IgD-negative memory B cell (primary cell): ENCODE results near the gene NRG2. TPM values are rescaled to one million over a fixed set of nuclear protein-coding genes. Genes with fewer than 3 reads are reported as not detected.

ENCODE experiments used
- H3K27ac Mint-ChIP-seq, 3 donors: one replicate each; pipeline ENCODE4 v1.8.0; 2020 to 2022; ENCODE audit warnings: mild to moderate bottlenecking in 3 of 3, mixed read lengths in 3 of 3, moderate library complexity in 1 of 3
- H3K27me3 Mint-ChIP-seq: one replicate; pipeline ENCODE4 v1.8.0; 2021; ENCODE audit warnings: mixed read lengths
- H3K36me3 Mint-ChIP-seq: one replicate; pipeline ENCODE4 v1.8.0; 2020; ENCODE audit warnings: mild to moderate bottlenecking, mixed read lengths
- H3K4me1 Mint-ChIP-seq, 3 donors: one replicate each; pipeline ENCODE4 v1.8.0; 2020 to 2022; ENCODE audit warnings: mixed read lengths in 3 of 3, mild to moderate bottlenecking in 1 of 3
- H3K4me3 Mint-ChIP-seq, 4 donors: one replicate each; pipeline ENCODE4 v1.8.0; 2020 to 2022; ENCODE audit warnings: mild to moderate bottlenecking in 4 of 4, mixed read lengths in 4 of 4, moderate library complexity in 3 of 4
- H3K9me3 Mint-ChIP-seq, 3 donors: one replicate each; pipeline ENCODE4 v1.8.0; 2020 to 2021; ENCODE audit warnings: mixed read lengths in 3 of 3, mild to moderate bottlenecking in 1 of 3
- polyA plus RNA-seq: library from polyadenylated mRNA; unstranded; fragments of 300-500 nt; fragmentation: Illumina TruSeq; gene quantifications from one replicate; pipeline ENCODE4 v1.2.3, GENCODE V29; 2021

NRG2 gene
- polyA plus RNA-seq, 1 donor from 2014 or later: not detected

DNA sequence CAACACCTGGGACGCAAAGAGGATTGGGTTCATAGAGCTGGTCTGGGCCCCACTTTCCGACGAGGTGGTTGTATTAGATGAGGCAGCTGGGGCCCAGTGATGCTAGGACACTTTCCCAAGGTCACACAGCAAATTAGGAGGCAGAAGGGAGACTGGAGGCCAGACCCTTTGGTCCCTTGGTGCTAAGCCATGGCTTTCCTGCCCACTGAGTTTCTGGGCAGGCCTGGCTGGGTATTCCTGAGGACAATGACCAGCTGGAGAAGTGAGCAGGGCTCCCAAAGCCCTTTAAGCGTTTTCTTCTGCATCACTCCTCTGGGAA, 181.3 kb downstream of the NRG2 start:
- Mint-ChIP-seq H3K36me3 (peaks cover 2% of the 10 kb centered on the region), H3K9me3 (no peaks in the 10 kb centered on the region), H3K27ac (peak overlapping the region in 1 of 3 donors; percentile 83)

GRCh38 chr5:139861021-139861888, 181.8 kb downstream of the NRG2 start:
- Mint-ChIP-seq H3K36me3 (peaks cover 2% of the 10 kb centered on the region), H3K9me3 (no peaks in the 10 kb centered on the region), H3K27ac (no peak overlapping the region), H3K27me3 (peaks cover 8% of the 10 kb centered on the region), H3K4me1 (peaks cover 0 to 7% (median 5%) of the 10 kb centered on the region in 3 donors), H3K4me3 (no peak overlapping the region)

More for the DNA sequence above, 181.3 kb downstream of the NRG2 start:
- Mint-ChIP-seq H3K27me3 (peaks cover 11% of the 10 kb centered on the region), H3K4me3 (no peak overlapping the region), H3K4me1 (peaks cover 0 to 7% (median 5%) of the 10 kb centered on the region in 3 donors)

DNA sequence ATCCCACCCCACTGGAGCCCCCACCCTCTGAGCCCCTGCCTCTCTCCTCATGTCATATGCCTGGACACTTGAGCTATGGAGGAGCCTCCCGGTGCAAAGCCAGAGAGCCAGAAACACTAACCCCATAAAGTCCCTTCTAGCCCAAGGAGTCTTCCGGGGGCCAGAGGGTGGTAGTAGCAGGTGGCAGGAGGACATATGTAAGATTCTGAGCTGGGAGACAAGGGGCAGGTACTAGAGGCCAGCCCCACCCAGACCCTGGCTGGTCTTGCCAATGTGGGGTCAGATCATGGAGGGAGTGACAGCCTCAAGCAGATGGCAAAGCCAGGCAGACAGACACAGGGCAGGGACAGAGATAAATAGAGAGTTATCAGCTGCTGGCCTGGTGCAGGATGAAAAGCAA, 184.1 kb downstream of the NRG2 start:
- H3K4me3 Mint-ChIP-seq: no peak overlapping the region
- H3K4me1 Mint-ChIP-seq: peaks cover 0 to 7% (median 5%) of the 10 kb centered on the region in 3 donors
- H3K9me3 Mint-ChIP-seq: no peaks in the 10 kb centered on the region
- H3K36me3 Mint-ChIP-seq: peaks cover 2% of the 10 kb centered on the region
- peaks cover 6% of the 10 kb centered on the region for H3K27me3 Mint-ChIP-seq
- no peak overlapping the region for H3K27ac Mint-ChIP-seq

GRCh38 chr5:139856714-139857113, 186.4 kb downstream of the NRG2 start:
- H3K4me1 Mint-ChIP-seq: no peaks in the 10 kb centered on the region
- peaks cover 6% of the 10 kb centered on the region for H3K27me3 Mint-ChIP-seq
- H3K27ac Mint-ChIP-seq: no peak overlapping the region
- no peak overlapping the region for H3K4me3 Mint-ChIP-seq
- H3K36me3 Mint-ChIP-seq: peaks cover 2% of the 10 kb centered on the region
- no peaks in the 10 kb centered on the region for H3K9me3 Mint-ChIP-seq

DNA sequence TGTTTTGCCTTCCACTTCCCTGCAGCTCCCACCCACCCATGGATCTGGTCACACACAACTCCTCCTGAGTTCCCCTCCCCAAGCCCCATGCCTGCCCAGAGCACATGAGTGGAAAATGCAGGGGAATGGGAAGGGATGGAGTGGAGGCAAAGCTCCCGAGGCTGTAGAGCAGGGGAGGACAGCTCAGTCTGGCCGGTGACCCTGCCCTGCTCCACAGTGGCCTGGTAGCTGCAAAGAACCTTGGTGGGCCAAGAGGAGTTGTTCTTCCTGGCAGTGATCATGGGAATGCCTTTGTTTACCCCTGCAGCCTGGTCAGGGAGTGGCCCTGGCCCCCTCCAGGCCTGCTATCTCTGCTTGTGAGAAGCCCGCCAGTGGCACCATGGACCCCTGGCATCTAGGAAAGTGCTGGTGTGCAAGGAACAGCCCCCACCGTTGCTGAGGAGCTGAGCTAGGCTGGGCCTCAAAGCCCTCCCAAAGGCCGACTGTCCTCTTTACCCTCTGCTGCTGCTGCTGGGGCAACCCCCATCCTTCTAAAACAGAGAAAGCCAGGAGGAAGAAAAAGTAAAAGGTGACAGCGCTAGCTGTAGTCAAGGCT, 187.1 kb downstream of the NRG2 start:
- Mint-ChIP-seq H3K4me3 (no peak overlapping the region), H3K27ac (no peak overlapping the region), H3K27me3 (peaks cover 6% of the 10 kb centered on the region), H3K4me1 (no peaks in the 10 kb centered on the region), H3K9me3 (no peaks in the 10 kb centered on the region), H3K36me3 (peaks cover 2% of the 10 kb centered on the region)

- peaks cover 6% of the 10 kb centered on the region for H3K27me3 Mint-ChIP-seq
- no peaks in the 10 kb centered on the region for H3K4me1 Mint-ChIP-seq
- H3K36me3 Mint-ChIP-seq: peaks cover 2% of the 10 kb centered on the region
- no peaks in the 10 kb centered on the region for H3K9me3 Mint-ChIP-seq
- H3K27ac Mint-ChIP-seq: no peak overlapping the region
- H3K4me3 Mint-ChIP-seq: no peak overlapping the region
Measured at GRCh38 chr5:139855451-139855850, 187.6 kb downstream of the NRG2 start.

- Mint-ChIP-seq H3K36me3 (peaks cover 2% of the 10 kb centered on the region), H3K9me3 (no peaks in the 10 kb centered on the region), H3K27me3 (peaks cover 6% of the 10 kb centered on the region), H3K4me1 (peaks cover 0 to 1% (median 0%) of the 10 kb centered on the region in 3 donors), H3K27ac (peak overlapping the region in 1 of 3 donors; percentile 51), H3K4me3 (no peak overlapping the region)
Measured at GRCh38 chr5:139854953-139855352, 188.1 kb downstream of the NRG2 start.

GRCh38 chr5:139854029-139854605, 189.0 kb downstream of the NRG2 start:
- no peaks in the 10 kb centered on the region for H3K9me3 Mint-ChIP-seq
- peak overlapping the region in 2 of 3 donors; percentile 11 to 51 for H3K27ac Mint-ChIP-seq
- H3K27me3 Mint-ChIP-seq: peaks cover under 1% of the 10 kb centered on the region

DNA sequence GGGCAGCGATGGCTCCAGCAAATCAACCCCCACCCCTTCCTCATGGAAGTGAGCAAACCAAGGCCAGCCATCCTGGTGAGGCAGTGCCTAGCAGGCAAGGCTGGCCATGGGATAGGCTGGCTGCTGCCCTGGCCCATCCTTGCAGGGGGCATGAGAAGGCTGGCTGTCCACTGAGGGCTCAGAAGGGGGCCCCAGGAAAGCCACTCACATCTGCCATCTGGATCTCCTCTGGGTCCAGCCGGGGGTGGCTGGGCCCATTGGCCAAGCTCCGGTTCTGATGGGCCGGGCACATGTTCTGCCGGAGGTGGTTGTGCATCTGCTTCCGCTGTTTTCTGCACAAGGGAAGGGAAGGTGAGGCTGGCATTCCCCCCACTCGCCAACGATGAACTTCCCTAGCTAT, 190.4 kb downstream of the NRG2 start:
- no peaks in the 10 kb centered on the region for H3K36me3 Mint-ChIP-seq
- no peaks in the 10 kb centered on the region for H3K27me3 Mint-ChIP-seq
- peaks cover 0 to 10% (median 3%) of the 10 kb centered on the region in 3 donors for H3K4me1 Mint-ChIP-seq
- no peak overlapping the region for H3K27ac Mint-ChIP-seq
- H3K9me3 Mint-ChIP-seq: no peaks in the 10 kb centered on the region
- peak overlapping the region in 1 of 4 donors; percentile 31 for H3K4me3 Mint-ChIP-seq

More at GRCh38 chr5:139854029-139854605, 189.0 kb downstream of the NRG2 start:
- peak overlapping the region in 1 of 4 donors; percentile 28 for H3K4me3 Mint-ChIP-seq
- H3K4me1 Mint-ChIP-seq: peaks cover 0 to 7% (median 0%) of the 10 kb centered on the region in 3 donors
- H3K36me3 Mint-ChIP-seq: peaks cover 1% of the 10 kb centered on the region

DNA sequence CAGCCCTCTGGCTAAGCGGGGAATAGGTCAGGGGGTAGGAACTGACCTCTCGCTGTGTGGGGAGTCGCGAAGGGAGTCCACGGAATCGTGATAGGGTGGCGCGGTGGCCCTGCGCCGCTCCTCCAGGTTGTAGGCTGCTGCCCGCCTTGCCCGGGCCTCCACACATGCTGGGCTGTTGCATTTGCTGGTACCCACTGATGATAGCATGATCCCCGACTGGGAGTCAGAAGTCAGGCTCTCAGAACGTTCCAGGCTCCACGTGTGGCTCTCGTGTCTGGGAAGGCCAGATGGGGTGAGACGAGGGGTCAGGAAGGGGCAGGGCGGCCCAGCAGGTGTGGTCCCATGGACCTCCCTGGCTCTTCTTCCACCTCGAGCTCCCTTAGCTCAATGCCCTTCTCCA, 191.5 kb downstream of the NRG2 start:
- Mint-ChIP-seq H3K27me3 (peaks cover 2% of the 10 kb centered on the region), H3K36me3 (no peaks in the 10 kb centered on the region), H3K27ac (no peak overlapping the region), H3K4me1 (peaks cover 0 to 13% (median 4%) of the 10 kb centered on the region in 3 donors), H3K4me3 (no peak overlapping the region), H3K9me3 (no peaks in the 10 kb centered on the region)

DNA sequence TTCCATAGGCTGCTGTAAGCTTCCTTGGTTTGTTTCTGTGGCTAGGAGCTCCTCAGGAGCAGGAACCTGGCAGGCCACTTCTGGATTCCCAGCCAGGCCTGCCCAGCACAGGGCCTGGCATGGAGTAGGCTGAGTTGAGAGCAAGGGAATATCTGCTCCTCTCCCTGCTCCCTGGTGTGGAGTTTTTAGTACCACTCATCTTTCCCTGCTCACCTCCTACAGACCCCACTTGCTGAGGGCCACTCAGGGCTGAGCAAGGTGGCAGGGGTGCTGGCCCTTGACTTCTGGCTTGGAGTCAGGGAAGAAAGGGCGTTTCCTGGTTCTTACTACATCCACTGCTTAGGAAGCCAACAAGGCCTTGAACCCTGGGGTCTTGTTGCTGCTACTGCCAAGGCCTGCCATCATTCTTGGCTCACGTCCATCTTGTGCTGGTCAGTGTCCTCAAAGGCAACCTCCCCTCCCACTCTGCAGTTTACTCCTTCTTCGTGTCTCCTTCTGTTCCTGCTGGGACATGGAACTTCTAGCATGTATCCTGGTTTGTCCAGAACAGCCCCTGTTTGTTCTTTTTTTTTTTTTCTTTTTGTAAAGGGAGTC, 192.6 kb downstream of the NRG2 start:
- Mint-ChIP-seq H3K36me3 (no peaks in the 10 kb centered on the region), H3K4me3 (peak overlapping the region in 1 of 4 donors; percentile 64), H3K27ac (peak overlapping the region in 2 of 3 donors; percentile 36 to 46), H3K27me3 (peaks cover 4% of the 10 kb centered on the region), H3K9me3 (no peaks in the 10 kb centered on the region), H3K4me1 (peaks cover 0 to 13% (median 4%) of the 10 kb centered on the region in 3 donors)

DNA sequence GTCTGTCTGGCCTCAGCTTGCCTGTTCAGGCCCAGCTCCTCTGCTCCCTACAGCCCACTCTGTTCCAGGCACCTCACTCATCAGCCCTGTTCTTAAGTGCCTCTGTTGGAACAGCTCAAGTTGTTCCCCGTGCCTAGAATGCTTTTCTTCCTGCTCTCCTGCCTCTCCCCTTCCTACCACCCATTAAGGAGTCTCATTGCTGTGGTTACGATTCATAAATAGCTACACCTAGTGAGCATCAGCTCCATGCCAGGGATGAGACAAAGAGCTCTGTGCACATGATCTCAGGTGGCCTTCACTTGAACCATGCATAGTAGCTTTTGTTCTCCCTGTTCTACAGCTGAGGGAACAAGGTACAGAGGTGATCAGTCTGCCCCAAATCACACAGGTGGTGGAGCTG, 193.2 kb downstream of the NRG2 start:
- Mint-ChIP-seq H3K27ac (peak overlapping the region in 1 of 3 donors; percentile 33), H3K36me3 (no peaks in the 10 kb centered on the region), H3K4me1 (peaks cover 0 to 13% (median 4%) of the 10 kb centered on the region in 3 donors), H3K27me3 (peaks cover 4% of the 10 kb centered on the region), H3K4me3 (peak overlapping the region; percentile 23 to 83 (median 62)), H3K9me3 (no peaks in the 10 kb centered on the region)

DNA sequence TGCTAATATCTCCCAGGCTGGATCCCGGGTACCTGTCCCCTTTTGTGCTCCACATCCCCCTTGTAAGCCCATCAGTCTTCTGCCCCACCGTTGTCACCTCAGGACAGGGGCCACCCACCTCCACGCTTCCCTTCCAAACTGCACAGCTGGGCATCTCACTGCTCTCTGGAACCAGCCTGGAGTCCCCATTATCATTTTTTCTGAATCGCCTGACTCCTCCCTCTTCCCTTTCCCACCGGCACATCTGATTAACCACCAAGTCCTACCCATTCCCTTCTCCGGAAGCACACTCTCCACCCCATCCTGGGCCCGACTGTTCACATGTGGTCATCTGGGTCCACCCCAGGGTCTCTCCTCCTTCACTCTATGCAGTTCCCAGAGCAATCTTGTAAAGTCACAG, 193.6 kb downstream of the NRG2 start:
- H3K9me3 Mint-ChIP-seq: no peaks in the 10 kb centered on the region
- peak overlapping the region; percentile 60 to 90 (median 84) for H3K27ac Mint-ChIP-seq
- H3K27me3 Mint-ChIP-seq: peaks cover 6% of the 10 kb centered on the region

DNA sequence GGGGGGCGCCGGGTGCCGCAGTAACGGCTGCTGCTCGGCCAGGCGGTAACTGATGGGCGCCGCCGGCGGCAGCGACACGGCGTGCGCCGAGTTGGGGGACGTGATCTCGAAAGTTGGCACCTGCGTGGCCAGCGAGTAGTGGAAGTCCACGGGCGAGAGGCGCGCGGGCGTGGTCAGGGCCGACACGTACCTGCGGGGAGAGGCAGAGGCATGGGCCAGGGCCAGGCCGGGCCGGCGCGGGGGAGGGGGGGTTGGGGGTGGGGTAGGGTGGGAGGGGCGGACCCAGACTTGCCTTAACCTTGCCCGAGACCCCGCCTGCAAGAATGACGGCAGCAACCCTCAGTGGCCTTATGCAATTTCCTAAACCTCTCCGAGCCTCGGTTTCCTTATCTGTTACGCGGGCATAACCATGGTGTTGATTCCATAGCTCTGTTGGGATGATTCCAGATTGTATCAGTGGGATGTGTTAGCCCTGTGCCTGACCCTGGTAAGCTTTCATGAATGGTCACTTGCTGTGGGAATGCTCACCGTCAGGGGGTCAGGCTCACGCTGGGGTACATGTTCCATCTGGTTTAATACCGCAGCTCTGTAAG, 194.5 kb downstream of the NRG2 start:
- peak overlapping the region; percentile 64 to 85 (median 82) for H3K4me3 Mint-ChIP-seq
- peak overlapping the region in 2 of 3 donors; percentile 60 to 90 for H3K27ac Mint-ChIP-seq
- H3K4me1 Mint-ChIP-seq: peaks cover 0 to 18% (median 7%) of the 10 kb centered on the region in 3 donors
- H3K36me3 Mint-ChIP-seq: no peaks in the 10 kb centered on the region
- no peaks in the 10 kb centered on the region for H3K9me3 Mint-ChIP-seq
- H3K27me3 Mint-ChIP-seq: peaks cover 9% of the 10 kb centered on the region

More for the DNA sequence above, 193.6 kb downstream of the NRG2 start:
- Mint-ChIP-seq H3K36me3 (no peaks in the 10 kb centered on the region), H3K4me3 (peak overlapping the region; percentile 33 to 83 (median 72)), H3K4me1 (peaks cover 0 to 14% (median 4%) of the 10 kb centered on the region in 3 donors)
